GM12875 (cell line): ENCODE results near the gene MYBL2.

ENCODE experiments used
- H3K4me3 ChIP-seq: one replicate; pipeline ENCODE4 v1.5.1; 2011; ENCODE audit warnings: low read depth, low read length, control low read depth
- CTCF ChIP-seq: IDR thresholded peaks from 2 replicates; pipeline ENCODE4 v1.5.1; 2011; ENCODE audit warnings: low read depth, mild to moderate bottlenecking, control low read depth, inconsistent platforms, low read length, moderate library complexity, borderline replicate concordance; ENCODE audit not compliant: insufficient read depth

The MYBL2 gene

GRCh38 chr20:43765916-43766315 lies 99.0 kb downstream of the MYBL2 start:
- no peak for TF ChIP-seq CTCF
- H3K4me3 ChIP-seq: no peak overlapping the region
